ENCODE data around the gene CAPN12. TPM values are rescaled to one million over a fixed set of nuclear protein-coding genes. Genes with fewer than 3 reads are reported as not detected.

Gene CAPN12
- total and polyA plus RNA-seq, 4 donors, result 0.69 to 2.8 (median 1.8) TPM

GRCh38 chr19:38700902-38701454 is 43.3 kb downstream of the CAPN12 start:
- H3K4me1 ChIP-seq (ENCODE audit: control insufficient read depth, insufficient read depth, low read length), result peaks cover 57% of the 10 kb centered on the region
- H3K4me3 ChIP-seq (ENCODE audit: low read depth, low read length), result no peak overlapping the region

GRCh38 chr19:38700350-38700901 is 43.8 kb downstream of the CAPN12 start:
- no peak overlapping the region for H3K4me3 ChIP-seq (ENCODE audit: low read depth, low read length)
- peaks cover 61% of the 10 kb centered on the region for H3K4me1 ChIP-seq (ENCODE audit: control insufficient read depth, insufficient read depth, low read length)
- H3K27me3 ChIP-seq (ENCODE audit: control insufficient read depth, insufficient read depth, low read length), result no peaks in the 10 kb centered on the region
- no peaks in the 10 kb centered on the region for H3K9me3 ChIP-seq (ENCODE audit: control insufficient read depth, insufficient read depth, low read length)
- H3K27ac ChIP-seq (ENCODE audit: low read depth, low read length), result no peak overlapping the region
- DNase-seq (ENCODE audit: low read depth in 4 of 6, low spot score in 6 of 6), result no peak
- WGBS (ENCODE audit: insufficient coverage), result 96% methylated on average over 20 of the region's 22 CpGs
- H3K36me3 ChIP-seq (ENCODE audit: control insufficient read depth, insufficient read depth, low read length), result peaks cover 69% of the 10 kb centered on the region

More at GRCh38 chr19:38700902-38701454, 43.3 kb downstream of the CAPN12 start:
- peak overlapping the region; percentile 26 for H3K27ac ChIP-seq (ENCODE audit: low read depth, low read length)
- no peak for DNase-seq (ENCODE audit: low read depth in 4 of 6, low spot score in 6 of 6)
- no peaks in the 10 kb centered on the region for H3K27me3 ChIP-seq (ENCODE audit: control insufficient read depth, insufficient read depth, low read length)
- no peaks in the 10 kb centered on the region for H3K9me3 ChIP-seq (ENCODE audit: control insufficient read depth, insufficient read depth, low read length)
- H3K36me3 ChIP-seq (ENCODE audit: control insufficient read depth, insufficient read depth, low read length), result peaks cover 71% of the 10 kb centered on the region
- WGBS (ENCODE audit: insufficient coverage), result 88% methylated on average over 12 of the region's 18 CpGs

GRCh38 chr19:38699647-38700349 is 44.5 kb downstream of the CAPN12 start:
- H3K27ac ChIP-seq (ENCODE audit: low read depth, low read length), result no peak overlapping the region
- H3K36me3 ChIP-seq (ENCODE audit: control insufficient read depth, insufficient read depth, low read length), result peaks cover 67% of the 10 kb centered on the region
- H3K4me1 ChIP-seq (ENCODE audit: control insufficient read depth, insufficient read depth, low read length), result peaks cover 68% of the 10 kb centered on the region
- no peak for DNase-seq (ENCODE audit: low read depth in 4 of 6, low spot score in 6 of 6)
- H3K4me3 ChIP-seq (ENCODE audit: low read depth, low read length), result no peak overlapping the region
- H3K9me3 ChIP-seq (ENCODE audit: control insufficient read depth, insufficient read depth, low read length), result no peaks in the 10 kb centered on the region
- no peaks in the 10 kb centered on the region for H3K27me3 ChIP-seq (ENCODE audit: control insufficient read depth, insufficient read depth, low read length)
- 91% methylated on average over 18 of the region's 18 CpGs for WGBS (ENCODE audit: insufficient coverage)

GRCh38 chr19:38699027-38699346 is 45.3 kb downstream of the CAPN12 start:
- Histone ChIP-seq H3K36me3 (ENCODE audit: control insufficient read depth, insufficient read depth, low read length) (peaks cover 62% of the 10 kb centered on the region), H3K4me3 (ENCODE audit: low read depth, low read length) (no peak overlapping the region), H3K9me3 (ENCODE audit: control insufficient read depth, insufficient read depth, low read length) (no peaks in the 10 kb centered on the region), H3K27me3 (ENCODE audit: control insufficient read depth, insufficient read depth, low read length) (no peaks in the 10 kb centered on the region), H3K4me1 (ENCODE audit: control insufficient read depth, insufficient read depth, low read length) (peaks cover 76% of the 10 kb centered on the region), H3K27ac (ENCODE audit: low read depth, low read length) (no peak overlapping the region)
- 80% methylated on average over 6 of the region's 7 CpGs for WGBS (ENCODE audit: insufficient coverage)
- no peak for DNase-seq (ENCODE audit: low read depth in 4 of 6, low spot score in 6 of 6)

GRCh38 chr19:38698225-38699026 is 45.8 kb downstream of the CAPN12 start:
- H3K4me1 ChIP-seq (ENCODE audit: control insufficient read depth, insufficient read depth, low read length), result peaks cover 81% of the 10 kb centered on the region
- no peaks in the 10 kb centered on the region for H3K27me3 ChIP-seq (ENCODE audit: control insufficient read depth, insufficient read depth, low read length)
- H3K36me3 ChIP-seq (ENCODE audit: control insufficient read depth, insufficient read depth, low read length), result peaks cover 56% of the 10 kb centered on the region
- no peak overlapping the region for H3K4me3 ChIP-seq (ENCODE audit: low read depth, low read length)
- H3K27ac ChIP-seq (ENCODE audit: low read depth, low read length), result no peak overlapping the region
- H3K9me3 ChIP-seq (ENCODE audit: control insufficient read depth, insufficient read depth, low read length), result no peaks in the 10 kb centered on the region
- WGBS (ENCODE audit: insufficient coverage), result 56% methylated on average over 21 of the region's 22 CpGs
- peak in 1 of 6 donors; percentile 22 for DNase-seq (ENCODE audit: low read depth in 4 of 6, low spot score in 6 of 6)

- peaks cover 89% of the 10 kb centered on the region for H3K4me1 ChIP-seq (ENCODE audit: control insufficient read depth, insufficient read depth, low read length)
- H3K27ac ChIP-seq (ENCODE audit: low read depth, low read length), result no peak overlapping the region
These were observed 46.6 kb downstream of the CAPN12 start for GRCh38 chr19:38697641-38698071.

GRCh38 chr19:38697197-38697596 is 47.1 kb downstream of the CAPN12 start:
- no peak for DNase-seq (ENCODE audit: low read depth in 4 of 6, low spot score in 6 of 6)
- no peak overlapping the region for H3K27ac ChIP-seq (ENCODE audit: low read depth, low read length)
- H3K9me3 ChIP-seq (ENCODE audit: control insufficient read depth, insufficient read depth, low read length), result no peaks in the 10 kb centered on the region
- peaks cover 50% of the 10 kb centered on the region for H3K36me3 ChIP-seq (ENCODE audit: control insufficient read depth, insufficient read depth, low read length)
- no peak overlapping the region for H3K4me3 ChIP-seq (ENCODE audit: low read depth, low read length)
- H3K4me1 ChIP-seq (ENCODE audit: control insufficient read depth, insufficient read depth, low read length), result peaks cover 90% of the 10 kb centered on the region
- H3K27me3 ChIP-seq (ENCODE audit: control insufficient read depth, insufficient read depth, low read length), result no peaks in the 10 kb centered on the region
- 94% methylated on average over 5 of the region's 6 CpGs for WGBS (ENCODE audit: insufficient coverage)

More at GRCh38 chr19:38697641-38698071, 46.6 kb downstream of the CAPN12 start:
- DNase-seq (ENCODE audit: low read depth in 4 of 6, low spot score in 6 of 6), result no peak
- Histone ChIP-seq H3K27me3 (ENCODE audit: control insufficient read depth, insufficient read depth, low read length) (no peaks in the 10 kb centered on the region), H3K9me3 (ENCODE audit: control insufficient read depth, insufficient read depth, low read length) (no peaks in the 10 kb centered on the region), H3K36me3 (ENCODE audit: control insufficient read depth, insufficient read depth, low read length) (peaks cover 51% of the 10 kb centered on the region), H3K4me3 (ENCODE audit: low read depth, low read length) (no peak overlapping the region)
- WGBS (ENCODE audit: insufficient coverage), result 72% methylated on average over 11 of the region's 11 CpGs

GRCh38 chr19:38696729-38697055 is 47.6 kb downstream of the CAPN12 start:
- H3K27ac ChIP-seq (ENCODE audit: low read depth, low read length), result no peak overlapping the region
- no peaks in the 10 kb centered on the region for H3K27me3 ChIP-seq (ENCODE audit: control insufficient read depth, insufficient read depth, low read length)
- DNase-seq (ENCODE audit: low read depth in 4 of 6, low spot score in 6 of 6), result no peak
- peaks cover 47% of the 10 kb centered on the region for H3K36me3 ChIP-seq (ENCODE audit: control insufficient read depth, insufficient read depth, low read length)
- H3K4me1 ChIP-seq (ENCODE audit: control insufficient read depth, insufficient read depth, low read length), result peaks cover 91% of the 10 kb centered on the region
- H3K9me3 ChIP-seq (ENCODE audit: control insufficient read depth, insufficient read depth, low read length), result no peaks in the 10 kb centered on the region
- no peak overlapping the region for H3K4me3 ChIP-seq (ENCODE audit: low read depth, low read length)
- 95% methylated on average over 6 of the region's 6 CpGs for WGBS (ENCODE audit: insufficient coverage)

GRCh38 chr19:38695832-38696728 is 48.2 kb downstream of the CAPN12 start:
- Histone ChIP-seq H3K27me3 (ENCODE audit: control insufficient read depth, insufficient read depth, low read length) (no peaks in the 10 kb centered on the region), H3K4me1 (ENCODE audit: control insufficient read depth, insufficient read depth, low read length) (peaks cover 89% of the 10 kb centered on the region), H3K4me3 (ENCODE audit: low read depth, low read length) (no peak overlapping the region), H3K36me3 (ENCODE audit: control insufficient read depth, insufficient read depth, low read length) (peaks cover 40% of the 10 kb centered on the region), H3K27ac (ENCODE audit: low read depth, low read length) (no peak overlapping the region), H3K9me3 (ENCODE audit: control insufficient read depth, insufficient read depth, low read length) (no peaks in the 10 kb centered on the region)
- 91% methylated on average over 9 of the region's 22 CpGs for WGBS (ENCODE audit: insufficient coverage)
- no peak for DNase-seq (ENCODE audit: low read depth in 4 of 6, low spot score in 6 of 6)

All from spinal cord (tissue), 10 donors.